CD4-positive, CD25-positive, alpha-beta regulatory T cell (primary cell): ENCODE data around the gene GALNT18. TPM values are rescaled to one million over a fixed set of nuclear protein-coding genes. Genes with fewer than 3 reads are reported as not detected.

Source experiments
- ATAC-seq, 2 donors: fragments of 150-1000 bp; cut with Tn5 transposase; one replicate each; pipeline ENCODE4 v1.10.0; 2021; ENCODE audit warnings: low read depth in 2 of 2, moderate number of reproducible peaks in 2 of 2, moderate library complexity in 1 of 2
- DNase-seq, 3 donors: peaks; one replicate each; pipeline versions ENCODE4 v3.0.0 to v3.0.0-alpha.2; 2012 to 2022; ENCODE audit warnings: mixed read lengths in 1 of 3
- H3K27ac ChIP-seq: one replicate; pipeline ENCODE4 v1.7.0; 2013; ENCODE audit warnings: mild to moderate bottlenecking, low read length; ENCODE audit not compliant: insufficient read depth, poor library complexity, severe bottlenecking
- H3K27me3 ChIP-seq: one replicate; pipeline ENCODE4 v1.7.0; 2013; ENCODE audit warnings: low read length; ENCODE audit not compliant: control insufficient read depth, insufficient read depth
- H3K36me3 ChIP-seq: one replicate; pipeline ENCODE4 v1.7.0; 2013; ENCODE audit warnings: mild to moderate bottlenecking, low read length, moderate library complexity; ENCODE audit not compliant: control insufficient read depth, insufficient read depth
- H3K4me1 ChIP-seq: 2 replicates; pipeline ENCODE4 v1.7.0; 2013; ENCODE audit warnings: mild to moderate bottlenecking, low read length; ENCODE audit not compliant: insufficient read depth, control insufficient read depth, poor library complexity, severe bottlenecking
- H3K4me3 ChIP-seq: one replicate; pipeline ENCODE4 v1.7.0; 2013; ENCODE audit warnings: low read depth, mild to moderate bottlenecking, low read length, moderate library complexity
- H3K9me3 ChIP-seq, 2 experiments: 1 replicate in 1 of 2; 2 replicates in 1 of 2; pipeline ENCODE4 v1.7.0; 2013; ENCODE audit warnings: low read length in 2 of 2, mild to moderate bottlenecking in 1 of 2, moderate library complexity in 1 of 2; ENCODE audit not compliant: control insufficient read depth in 2 of 2
- H3K27ac Mint-ChIP-seq, 3 donors: one replicate each; pipeline ENCODE4 v1.8.0; 2020 to 2022; ENCODE audit warnings: mild to moderate bottlenecking in 3 of 3, mixed read lengths in 3 of 3, moderate library complexity in 2 of 3
- H3K27me3 Mint-ChIP-seq: one replicate; pipeline ENCODE4 v1.8.0; 2022; ENCODE audit warnings: mild to moderate bottlenecking, mixed read lengths
- H3K36me3 Mint-ChIP-seq: one replicate; pipeline ENCODE4 v1.8.0; 2020; ENCODE audit warnings: mixed read lengths
- H3K4me1 Mint-ChIP-seq, 4 donors: one replicate each; pipeline ENCODE4 v1.8.0; 2020 to 2022; ENCODE audit warnings: mixed read lengths in 4 of 4, mild to moderate bottlenecking in 1 of 4
- H3K4me3 Mint-ChIP-seq, 4 donors: one replicate each; pipeline ENCODE4 v1.8.0; 2020 to 2022; ENCODE audit warnings: mild to moderate bottlenecking in 4 of 4, mixed read lengths in 4 of 4, moderate library complexity in 3 of 4
- H3K9me3 Mint-ChIP-seq, 7 donors: one replicate each; pipeline ENCODE4 v1.8.0; 2020 to 2022; ENCODE audit warnings: mixed read lengths in 7 of 7, mild to moderate bottlenecking in 3 of 7, moderate library complexity in 2 of 7
- polyA plus RNA-seq, 4 donors: library from polyadenylated mRNA; unstranded; fragments of 300-500 nt; fragmentation: Illumina TruSeq; gene quantifications; one replicate each; pipeline ENCODE4 v1.2.3, GENCODE V29; 2021
- total RNA-seq: library from RNA; stranded (reverse); gene quantifications from one replicate; pipeline ENCODE4 v1.2.3, GENCODE V29; 2022

The GALNT18 gene
- total and polyA plus RNA-seq, 5 donors from 2014 or later = 0.10 TPM; not detected in 4

DNA sequence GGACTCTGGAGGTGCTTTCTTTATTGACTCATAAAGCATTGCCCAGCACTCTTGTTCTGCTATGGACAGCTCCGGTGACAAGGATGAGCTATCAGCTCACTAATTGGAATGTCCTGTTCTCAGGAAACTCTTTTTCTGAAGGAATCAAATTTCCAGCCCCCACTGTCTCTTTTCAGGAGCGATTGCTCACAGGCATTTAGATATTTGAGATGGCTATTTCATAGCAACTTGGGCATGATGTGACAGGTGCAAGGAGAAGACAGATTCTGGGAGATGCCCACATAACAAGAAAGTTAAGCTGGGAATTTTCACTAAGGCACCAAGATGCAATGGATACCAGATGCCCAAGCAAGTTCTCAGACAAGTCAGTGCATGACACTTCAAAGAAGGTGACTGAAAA is 145.3 kb downstream of the GALNT18 start:
- no peak for DNase-seq
- Mint-ChIP-seq H3K27me3 (peaks cover 4% of the 10 kb centered on the region), H3K4me3 (no peak overlapping the region), H3K27ac (no peak overlapping the region), H3K4me1 (no peaks in the 10 kb centered on the region), H3K36me3 (no peaks in the 10 kb centered on the region), H3K9me3 (peaks cover 0 to 5% (median 0%) of the 10 kb centered on the region in 7 donors)
- H3K4me3 ChIP-seq = no peak overlapping the region
- ATAC-seq = no peak
- no peaks in the 10 kb centered on the region for H3K36me3 ChIP-seq
- no peaks in the 10 kb centered on the region for H3K4me1 ChIP-seq
- H3K27ac ChIP-seq = no peak overlapping the region
- no peaks in the 10 kb centered on the region for H3K9me3 ChIP-seq
- peaks cover 2% of the 10 kb centered on the region for H3K27me3 ChIP-seq

- no peak overlapping the region for H3K4me3 Mint-ChIP-seq
- H3K27me3 ChIP-seq = peaks cover 2% of the 10 kb centered on the region
- no peak overlapping the region for H3K4me3 ChIP-seq
- H3K36me3 Mint-ChIP-seq = no peaks in the 10 kb centered on the region
- H3K27me3 Mint-ChIP-seq = peaks cover 9% of the 10 kb centered on the region
- no peaks in the 10 kb centered on the region for H3K4me1 Mint-ChIP-seq
- peaks cover 0 to 5% (median 0%) of the 10 kb centered on the region in 7 donors for H3K9me3 Mint-ChIP-seq
- ATAC-seq (no peak), DNase-seq (no peak)
- no peaks in the 10 kb centered on the region for H3K9me3 ChIP-seq
- H3K27ac ChIP-seq = no peak overlapping the region
- H3K36me3 ChIP-seq = no peaks in the 10 kb centered on the region
- no peaks in the 10 kb centered on the region for H3K4me1 ChIP-seq
- no peak overlapping the region for H3K27ac Mint-ChIP-seq
Observed at GRCh38 chr11:11472106-11472505, 149.7 kb downstream of the GALNT18 start.

- DNase-seq (no peak), ATAC-seq (no peak)
- Histone ChIP-seq H3K4me1 (no peaks in the 10 kb centered on the region), H3K27ac (no peak overlapping the region), H3K36me3 (no peaks in the 10 kb centered on the region), H3K9me3 (no peaks in the 10 kb centered on the region), H3K27me3 (no peaks in the 10 kb centered on the region), H3K4me3 (no peak overlapping the region)
- Mint-ChIP-seq H3K27me3 (peaks cover 9% of the 10 kb centered on the region), H3K27ac (no peak overlapping the region), H3K36me3 (no peaks in the 10 kb centered on the region), H3K9me3 (peaks cover 0 to 5% (median 0%) of the 10 kb centered on the region in 7 donors), H3K4me3 (no peak overlapping the region), H3K4me1 (no peaks in the 10 kb centered on the region)
Observed at GRCh38 chr11:11471201-11471600, 150.6 kb downstream of the GALNT18 start.

- Histone ChIP-seq H3K4me1 (no peaks in the 10 kb centered on the region), H3K36me3 (no peaks in the 10 kb centered on the region), H3K9me3 (no peaks in the 10 kb centered on the region), H3K4me3 (no peak overlapping the region), H3K27ac (no peak overlapping the region), H3K27me3 (no peaks in the 10 kb centered on the region)
- DNase-seq (no peak), ATAC-seq (no peak)
- no peak overlapping the region for H3K4me3 Mint-ChIP-seq
- peaks cover 0 to 2% (median 0%) of the 10 kb centered on the region in 7 donors for H3K9me3 Mint-ChIP-seq
- no peak overlapping the region for H3K27ac Mint-ChIP-seq
- no peaks in the 10 kb centered on the region for H3K36me3 Mint-ChIP-seq
- H3K27me3 Mint-ChIP-seq = peaks cover 5% of the 10 kb centered on the region
- H3K4me1 Mint-ChIP-seq = no peaks in the 10 kb centered on the region
Observed at GRCh38 chr11:11468954-11469353, 152.9 kb downstream of the GALNT18 start.

- H3K9me3 ChIP-seq = no peaks in the 10 kb centered on the region
- H3K27ac ChIP-seq = no peak overlapping the region
- H3K4me1 Mint-ChIP-seq = no peaks in the 10 kb centered on the region
- no peak overlapping the region for H3K4me3 Mint-ChIP-seq
- H3K27me3 ChIP-seq = no peaks in the 10 kb centered on the region
- no peaks in the 10 kb centered on the region for H3K36me3 Mint-ChIP-seq
- H3K9me3 Mint-ChIP-seq = peaks cover 0 to 2% (median 0%) of the 10 kb centered on the region in 7 donors
- DNase-seq (no peak), ATAC-seq (no peak)
- no peak overlapping the region for H3K27ac Mint-ChIP-seq
- H3K4me1 ChIP-seq = no peaks in the 10 kb centered on the region
- no peaks in the 10 kb centered on the region for H3K36me3 ChIP-seq
- peaks cover 5% of the 10 kb centered on the region for H3K27me3 Mint-ChIP-seq
- H3K4me3 ChIP-seq = no peak overlapping the region
Observed at GRCh38 chr11:11467312-11467711, 154.5 kb downstream of the GALNT18 start.

DNA sequence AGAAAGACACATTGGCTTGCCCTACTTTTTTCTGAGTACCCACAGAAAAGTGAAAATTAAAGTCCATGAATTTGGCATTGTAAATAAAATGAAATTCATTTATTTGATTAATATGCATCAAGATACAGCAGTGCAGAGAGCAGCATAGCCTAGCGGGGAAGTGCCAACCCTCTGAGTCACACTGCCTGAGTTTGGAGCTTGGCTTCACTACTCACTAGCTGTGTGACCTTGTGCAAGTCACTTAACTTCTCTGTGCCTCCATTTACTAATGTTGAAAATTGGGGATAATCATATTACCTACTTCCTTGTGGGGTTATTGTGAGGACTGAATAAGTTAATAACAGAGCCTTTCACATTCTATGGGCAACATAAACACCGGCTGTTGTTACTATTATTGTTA is 157.2 kb downstream of the GALNT18 start:
- Mint-ChIP-seq H3K27ac (no peak overlapping the region), H3K4me3 (no peak overlapping the region), H3K4me1 (no peaks in the 10 kb centered on the region), H3K9me3 (peaks cover 0 to 2% (median 0%) of the 10 kb centered on the region in 7 donors), H3K27me3 (peaks cover 5% of the 10 kb centered on the region), H3K36me3 (no peaks in the 10 kb centered on the region)
- ATAC-seq (no peak), DNase-seq (no peak)
- no peak overlapping the region for H3K27ac ChIP-seq
- no peaks in the 10 kb centered on the region for H3K27me3 ChIP-seq
- no peaks in the 10 kb centered on the region for H3K4me1 ChIP-seq
- H3K4me3 ChIP-seq = no peak overlapping the region
- H3K36me3 ChIP-seq = no peaks in the 10 kb centered on the region
- H3K9me3 ChIP-seq = no peaks in the 10 kb centered on the region

- Mint-ChIP-seq H3K4me1 (no peaks in the 10 kb centered on the region), H3K27me3 (peaks cover 5% of the 10 kb centered on the region), H3K9me3 (peaks cover 0 to 2% (median 0%) of the 10 kb centered on the region in 7 donors), H3K36me3 (no peaks in the 10 kb centered on the region), H3K4me3 (no peak overlapping the region), H3K27ac (no peak overlapping the region)
- Histone ChIP-seq H3K9me3 (no peaks in the 10 kb centered on the region), H3K27me3 (no peaks in the 10 kb centered on the region), H3K36me3 (no peaks in the 10 kb centered on the region), H3K4me1 (no peaks in the 10 kb centered on the region), H3K27ac (no peak overlapping the region), H3K4me3 (no peak overlapping the region)
- DNase-seq (no peak), ATAC-seq (no peak)
Observed at GRCh38 chr11:11463405-11463804, 158.4 kb downstream of the GALNT18 start.

GRCh38 chr11:11461473-11461872 is 160.3 kb downstream of the GALNT18 start:
- H3K27ac Mint-ChIP-seq = no peak overlapping the region
- no peaks in the 10 kb centered on the region for H3K36me3 ChIP-seq
- no peak overlapping the region for H3K27ac ChIP-seq
- H3K36me3 Mint-ChIP-seq = no peaks in the 10 kb centered on the region
- no peaks in the 10 kb centered on the region for H3K27me3 ChIP-seq
- H3K4me1 Mint-ChIP-seq = no peaks in the 10 kb centered on the region
- no peak overlapping the region for H3K4me3 ChIP-seq
- no peaks in the 10 kb centered on the region for H3K27me3 Mint-ChIP-seq
- peaks cover 0 to 2% (median 0%) of the 10 kb centered on the region in 7 donors for H3K9me3 Mint-ChIP-seq
- H3K4me3 Mint-ChIP-seq = no peak overlapping the region
- H3K9me3 ChIP-seq = no peaks in the 10 kb centered on the region
- ATAC-seq (no peak), DNase-seq (no peak)
- no peaks in the 10 kb centered on the region for H3K4me1 ChIP-seq
